Measurements from ENCODE around the gene TMEM87A.

TMEM87A gene

GRCh38 chr15:42171795-42172194, 101.4 kb downstream of the TMEM87A start:
- Histone ChIP-seq H3K4me1 (ENCODE audit: control insufficient read depth, insufficient read depth, low read length) (no peaks in the 10 kb centered on the region), H3K4me3 (ENCODE audit: low read depth, low read length) (no peak overlapping the region), H3K36me3 (ENCODE audit: control insufficient read depth in 2 of 2, insufficient read depth in 1 of 2, low read length in 2 of 2) (peaks cover 16 to 79% of the 10 kb centered on the region in 2 experiments), H3K27ac (ENCODE audit: extremely low read depth, low read depth, low read length) (no peak overlapping the region), H3K9me3 (ENCODE audit: control insufficient read depth, insufficient read depth, low read depth, low read length) (no peaks in the 10 kb centered on the region)
- ChIA-PET CTCF (no interaction called here), POLR2A (no interaction called here)
- no peak for TF ChIP-seq ZNF645 (tag by site-specific recombination; IDR thresholded peaks at IDR 0.05)
- TF ChIP-seq ZNF112 (tag by site-specific recombination; IDR thresholded peaks at IDR 0.05), result no peak
- no peak for TF ChIP-seq FEZF1 (tag by site-specific recombination; IDR thresholded peaks at IDR 0.05)
- TF ChIP-seq MEIS1 (CRISPR knock-in tag; IDR thresholded peaks at IDR 0.05; ENCODE audit: borderline replicate concordance), result no peak
- TF ChIP-seq, protein P1, sequence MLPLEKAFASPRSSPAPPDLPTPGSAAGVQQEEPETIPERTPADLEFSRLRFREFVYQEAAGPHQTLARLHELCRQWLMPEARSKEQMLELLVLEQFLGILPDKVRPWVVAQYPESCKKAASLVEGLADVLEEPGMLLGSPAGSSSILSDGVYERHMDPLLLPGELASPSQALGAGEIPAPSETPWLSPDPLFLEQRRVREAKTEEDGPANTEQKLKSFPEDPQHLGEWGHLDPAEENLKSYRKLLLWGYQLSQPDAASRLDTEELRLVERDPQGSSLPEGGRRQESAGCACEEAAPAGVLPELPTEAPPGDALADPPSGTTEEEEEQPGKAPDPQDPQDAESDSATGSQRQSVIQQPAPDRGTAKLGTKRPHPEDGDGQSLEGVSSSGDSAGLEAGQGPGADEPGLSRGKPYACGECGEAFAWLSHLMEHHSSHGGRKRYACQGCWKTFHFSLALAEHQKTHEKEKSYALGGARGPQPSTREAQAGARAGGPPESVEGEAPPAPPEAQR (tag by site-specific recombination; IDR thresholded peaks at IDR 0.05), result no peak

GRCh38 chr15:42171122-42171521, 102.1 kb downstream of the TMEM87A start:
- H3K36me3 ChIP-seq (ENCODE audit: control insufficient read depth in 2 of 2, insufficient read depth in 1 of 2, low read length in 2 of 2), result peaks cover 16 to 84% of the 10 kb centered on the region in 2 experiments
- POLR2A ChIA-PET, result no interaction called here

DNA sequence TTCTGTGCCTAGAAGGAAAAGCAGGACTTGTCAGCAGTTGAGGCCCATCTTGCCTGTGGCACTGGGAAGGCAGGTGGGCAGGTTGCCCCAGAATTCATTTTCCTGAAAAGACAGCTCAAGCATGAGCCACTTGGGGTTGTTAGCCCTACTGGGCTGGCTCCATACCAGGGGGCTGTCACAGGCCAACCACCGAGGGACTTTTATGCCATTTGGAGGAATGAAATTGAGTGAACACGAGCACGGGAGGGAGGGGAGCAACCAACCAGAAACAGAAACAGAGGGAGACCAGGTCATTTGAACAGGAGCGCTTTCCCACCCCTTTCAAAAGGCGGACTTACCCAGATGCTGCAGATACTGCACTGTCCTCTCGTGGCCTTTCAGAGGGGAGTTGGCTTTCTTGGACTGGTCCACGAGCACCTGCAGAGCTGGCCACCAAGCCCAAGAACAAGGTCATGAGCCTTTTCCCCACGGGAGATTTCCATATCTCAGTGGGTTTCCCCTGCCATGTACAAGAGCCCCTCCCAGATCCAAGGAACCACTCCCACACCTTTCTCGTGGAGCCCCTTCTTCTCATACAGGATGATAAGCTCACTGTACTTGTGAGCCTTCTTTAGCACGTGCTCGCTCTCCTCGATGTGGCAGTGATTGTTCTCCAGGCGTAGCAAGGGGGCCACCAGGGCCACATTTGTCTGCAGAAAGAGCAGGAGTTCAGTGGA, 106.8 kb downstream of the TMEM87A start:
- Histone ChIP-seq H3K4me3 (ENCODE audit: low read depth, low read length) (no peak overlapping the region), H3K4me1 (ENCODE audit: control insufficient read depth, insufficient read depth, low read length) (no peaks in the 10 kb centered on the region)

More at GRCh38 chr15:42171122-42171521, 102.1 kb downstream of the TMEM87A start:
- no peak for TF ChIP-seq ZNF76 (tag by site-specific recombination; IDR thresholded peaks at IDR 0.05; ENCODE audit: borderline replicate concordance, low read depth)
- TF ChIP-seq ZNF292 (tag by site-specific recombination; IDR thresholded peaks at IDR 0.05; ENCODE audit: borderline replicate concordance, low read depth), result no peak
- CTCF ChIA-PET, result no interaction called here
- Histone ChIP-seq H3K27ac (ENCODE audit: extremely low read depth, low read depth, low read length) (no peak overlapping the region), H3K9me3 (ENCODE audit: control insufficient read depth, insufficient read depth, low read depth, low read length) (no peaks in the 10 kb centered on the region), H3K4me3 (ENCODE audit: low read depth, low read length) (no peak overlapping the region), H3K4me1 (ENCODE audit: control insufficient read depth, insufficient read depth, low read length) (no peaks in the 10 kb centered on the region)

More for the DNA sequence above, 106.8 kb downstream of the TMEM87A start:
- POLR2A ChIA-PET, result no interaction called here
- H3K27ac ChIP-seq (ENCODE audit: extremely low read depth, low read depth, low read length), result no peak overlapping the region
- TF ChIP-seq YY2 (tag by site-specific recombination; IDR thresholded peaks at IDR 0.05) (no peak), ZNF776 (tag by site-specific recombination; IDR thresholded peaks at IDR 0.05; ENCODE audit: borderline replicate concordance) (no peak), ZBTB11 (tag by site-specific recombination; conservative IDR thresholded peaks at IDR 0.05; ENCODE audit: low read depth) (no peak), ZNF202 (tag by site-specific recombination; IDR thresholded peaks at IDR 0.05; ENCODE audit: borderline replicate concordance) (no peak), ZNF223 (tag by site-specific recombination; IDR thresholded peaks at IDR 0.05) (no peak), ZNF488 (tag by site-specific recombination; IDR thresholded peaks at IDR 0.05) (no peak), ZNF280C (tag by site-specific recombination; IDR thresholded peaks at IDR 0.05) (no peak)
- TF ChIP-seq, protein P2, sequence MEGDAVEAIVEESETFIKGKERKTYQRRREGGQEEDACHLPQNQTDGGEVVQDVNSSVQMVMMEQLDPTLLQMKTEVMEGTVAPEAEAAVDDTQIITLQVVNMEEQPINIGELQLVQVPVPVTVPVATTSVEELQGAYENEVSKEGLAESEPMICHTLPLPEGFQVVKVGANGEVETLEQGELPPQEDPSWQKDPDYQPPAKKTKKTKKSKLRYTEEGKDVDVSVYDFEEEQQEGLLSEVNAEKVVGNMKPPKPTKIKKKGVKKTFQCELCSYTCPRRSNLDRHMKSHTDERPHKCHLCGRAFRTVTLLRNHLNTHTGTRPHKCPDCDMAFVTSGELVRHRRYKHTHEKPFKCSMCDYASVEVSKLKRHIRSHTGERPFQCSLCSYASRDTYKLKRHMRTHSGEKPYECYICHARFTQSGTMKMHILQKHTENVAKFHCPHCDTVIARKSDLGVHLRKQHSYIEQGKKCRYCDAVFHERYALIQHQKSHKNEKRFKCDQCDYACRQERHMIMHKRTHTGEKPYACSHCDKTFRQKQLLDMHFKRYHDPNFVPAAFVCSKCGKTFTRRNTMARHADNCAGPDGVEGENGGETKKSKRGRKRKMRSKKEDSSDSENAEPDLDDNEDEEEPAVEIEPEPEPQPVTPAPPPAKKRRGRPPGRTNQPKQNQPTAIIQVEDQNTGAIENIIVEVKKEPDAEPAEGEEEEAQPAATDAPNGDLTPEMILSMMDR (tag by site-specific recombination; IDR thresholded peaks at IDR 0.05), result no peak
- no peaks in the 10 kb centered on the region for H3K9me3 ChIP-seq (ENCODE audit: control insufficient read depth, insufficient read depth, low read depth, low read length)
- H3K36me3 ChIP-seq (ENCODE audit: control insufficient read depth in 2 of 2, insufficient read depth in 1 of 2, low read length in 2 of 2), result peaks cover 11 to 93% of the 10 kb centered on the region in 2 experiments
- CTCF ChIA-PET, result no interaction called here

All from HEK293 (cell line).